A673 (cell line): ENCODE measurements around the gene MACROD1. TPM values are rescaled to one million over a fixed set of nuclear protein-coding genes. Genes with fewer than 3 reads are reported as not detected.

Experiments used
- BruUV-seq: library from RNA; stranded (reverse); fragments of 400-500 nt; replicated peaks from 2 replicates; lab custom pipeline; 2021; lab: Mats Ljungman, UMichigan
- CTCF ChIA-PET: fragments of 300-600 bp; sonication (Branson Sonifier 250); formaldehyde crosslinking; loops from one replicate; lab custom pipeline; 2022; ENCODE audit warnings: antibody characterized with exemption; lab: Charles Lee
- POLR2A ChIA-PET: fragments of 300-600 bp; sonication (Branson Sonifier 250); formaldehyde crosslinking; loops from one replicate; lab custom pipeline; 2022; ENCODE audit warnings: antibody characterized with exemption; ENCODE audit not compliant: low non-redundant PET; lab: Charles Lee
- DNase-seq: peaks from one replicate; pipeline ENCODE4 v3.0.0-alpha.2; 2015; ENCODE audit warnings: low spot score
- H3K27ac ChIP-seq: fragments of 200-600 bp; sonication (generic); 2 replicates; pipeline ENCODE4 v1.5.1; 2016; ENCODE audit warnings: mixed run types, low read depth, mild to moderate bottlenecking, mixed read lengths, antibody characterized with exemption, low read length; ENCODE audit not compliant: poor library complexity, severe bottlenecking
- H3K27me3 ChIP-seq: fragments of 200-600 bp; sonication (generic); replicated peaks from 2 replicates; pipeline ENCODE4 v1.6.1; 2017; ENCODE audit warnings: mixed run types, low read depth, mild to moderate bottlenecking, mixed read lengths, antibody characterized with exemption, low read length; ENCODE audit not compliant: insufficient read depth, poor library complexity
- H3K36me3 ChIP-seq: fragments of 200-600 bp; sonication (generic); 2 replicates; pipeline ENCODE4 v1.6.1; 2016; ENCODE audit warnings: mixed run types, mild to moderate bottlenecking, mixed read lengths, antibody characterized with exemption, low read length; ENCODE audit not compliant: insufficient read depth, poor library complexity, severe bottlenecking
- H3K4me1 ChIP-seq: fragments of 200-600 bp; sonication (generic); 2 replicates; pipeline ENCODE4 v1.6.1; 2017; ENCODE audit warnings: mixed run types, mild to moderate bottlenecking, mixed read lengths, antibody characterized with exemption, low read length; ENCODE audit not compliant: insufficient read depth, poor library complexity, severe bottlenecking
- H3K4me3 ChIP-seq: fragments of 200-600 bp; sonication (generic); 2 replicates; pipeline ENCODE4 v1.5.1; 2016; ENCODE audit warnings: low read depth, mixed run types, mild to moderate bottlenecking, mixed read lengths, low read length; ENCODE audit not compliant: poor library complexity, severe bottlenecking
- H3K9me3 ChIP-seq: fragments of 200-600 bp; sonication (generic); 2 replicates; pipeline ENCODE4 v1.6.1; 2016; ENCODE audit warnings: mixed run types, low read depth, mild to moderate bottlenecking, mixed read lengths, antibody characterized with exemption, low read length; ENCODE audit not compliant: poor library complexity, severe bottlenecking
- CTCF ChIP-seq: fragments of 300-800, 200-600 bp; sonication (generic); conservative IDR thresholded peaks from 2 replicates; pipeline ENCODE4 v1.5.1; 2017; ENCODE audit warnings: low read depth, mild to moderate bottlenecking, antibody characterized with exemption, low read length, moderate library complexity, mixed read lengths
- EZH2 ChIP-seq: fragments of 200-600 bp; sonication (generic); IDR thresholded peaks from 2 replicates; pipeline ENCODE4 v1.6.1; 2017; ENCODE audit warnings: borderline replicate concordance, low read depth, mild to moderate bottlenecking, mixed read lengths, antibody characterized with exemption, low read length; ENCODE audit not compliant: poor library complexity, severe bottlenecking
- intact Hi-C: fragments of 100-400 bp; cut with micrococcal nuclease; formaldehyde crosslinking; loops from one replicate; pipeline ENCODE4 v1.10.0; 2022; ENCODE audit not compliant: unreplicated experiment
- total RNA-seq: library from RNA; stranded (reverse); gene quantifications from 2 replicates; pipeline ENCODE4 v1.2.3, GENCODE V29; 2021

Gene MACROD1
- total RNA-seq, 1 experiment from 2014 or later: 28.7 TPM

DNA sequence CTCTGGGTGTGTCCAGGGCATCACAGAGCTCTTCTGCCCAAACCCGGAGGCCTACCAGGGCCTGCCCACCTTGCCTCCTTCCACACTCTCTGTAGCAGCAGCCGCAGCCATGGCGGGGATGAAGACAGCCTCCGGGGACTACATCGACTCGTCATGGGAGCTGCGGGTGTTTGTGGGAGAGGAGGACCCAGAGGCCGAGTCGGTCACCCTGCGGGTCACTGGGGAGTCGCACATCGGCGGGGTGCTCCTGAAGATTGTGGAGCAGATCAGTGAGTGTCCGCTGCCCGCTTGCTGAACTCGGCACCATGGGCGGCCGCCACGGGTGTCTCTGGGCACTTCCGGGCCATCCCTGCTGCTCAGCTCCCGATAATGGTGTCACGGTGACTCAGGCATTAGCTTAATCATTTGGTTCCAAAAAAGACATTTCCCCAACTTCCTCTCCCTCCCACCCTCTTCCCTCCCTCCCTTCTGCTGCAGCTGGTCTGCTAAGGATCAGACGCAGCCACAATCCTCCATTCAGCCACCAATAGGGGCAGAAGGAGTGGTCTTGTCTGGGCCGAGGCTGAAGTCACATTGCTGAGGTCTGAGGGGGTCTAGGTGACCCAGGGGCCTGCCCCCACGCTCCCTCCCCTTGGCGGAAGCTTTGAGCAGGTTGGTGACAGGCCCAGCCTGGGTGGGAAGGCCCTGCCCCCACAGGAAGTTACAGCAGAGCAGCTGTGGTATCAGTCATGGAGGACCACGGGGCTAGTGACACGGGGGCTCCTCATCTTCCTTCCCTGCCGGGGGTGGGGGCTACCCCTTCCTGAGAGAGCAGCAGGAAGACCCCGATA lies 41.6 kb upstream of the MACROD1 start:
- peak overlapping the region; percentile 93 for H3K27ac ChIP-seq
- POLR2A ChIA-PET: interaction anchor here (0.6 to 1.8 kb wide), 2 partner anchors 22 to 89 kb away, joined by 4 to 5 read pairs; partner anchors contain the start of gene STIP1

DNA sequence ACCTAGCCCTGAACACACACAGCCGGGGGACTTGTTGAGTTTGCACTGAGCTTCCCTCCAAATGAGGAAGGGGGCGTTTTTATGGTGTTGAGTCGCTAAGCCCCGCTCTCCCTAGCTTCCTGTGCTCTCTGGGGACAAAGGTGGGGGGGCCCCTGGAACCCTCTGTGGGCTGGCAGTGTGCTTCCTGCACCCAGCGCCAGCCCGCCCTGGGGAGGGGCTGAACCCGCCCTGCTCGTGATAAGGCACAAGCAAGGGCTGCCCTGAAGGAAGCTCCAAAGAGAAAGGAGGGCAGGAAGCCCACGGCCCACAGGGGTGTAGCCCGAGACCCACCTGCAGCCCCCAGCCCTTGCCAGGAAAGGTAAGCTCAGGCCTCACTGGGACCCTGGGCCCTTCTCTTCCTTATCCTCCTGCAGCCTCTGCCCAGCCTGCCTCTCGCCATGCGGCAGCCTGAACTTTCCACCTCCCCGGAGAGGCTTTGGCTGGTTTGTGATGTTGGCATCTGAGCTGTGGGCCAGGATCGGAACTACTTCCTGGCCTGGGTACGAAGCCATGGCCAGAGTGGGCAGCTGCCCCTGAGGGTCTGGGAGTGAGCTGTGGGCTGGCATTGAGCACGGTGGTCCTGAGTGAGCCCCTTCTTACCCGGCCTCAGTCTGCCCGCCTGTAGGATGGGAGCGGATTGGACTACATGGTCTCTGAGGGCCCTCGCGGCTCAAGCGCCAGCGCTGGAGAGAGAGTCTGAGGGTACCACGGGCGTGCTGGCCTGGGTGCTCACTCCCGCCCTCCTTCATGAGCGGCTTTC lies 40.7 kb upstream of the MACROD1 start, which contains the start of gene FERMT3:
TSS of gene FERMT3 (plus strand) at position 265 of the 799 bp plus-strand sequence. CDS start 644 bp downstream, outside the sequence.
- ChIA-PET CTCF (interaction anchor here (0.5 to 4.6 kb wide), 8 partner anchors 19 to 243 kb away, joined by 3 to 33 read pairs (median 5); partner anchors contain the start of genes CATSPERZ, ESRRA, NUDT22 and TRPT1), POLR2A (interaction anchor here (1.8 to 2.4 kb wide), 2 partner anchors 21 kb away, joined by 5 to 6 read pairs; partner anchors contain the start of gene STIP1)
- peaks cover 63% of the 10 kb centered on the region for H3K4me1 ChIP-seq
- DNase-seq: peak; percentile 87
- H3K27ac ChIP-seq: peak within 1 kb of the TSS; percentile 93
- H3K27me3 ChIP-seq: no peaks in the 10 kb centered on the region
- peaks cover 42% of the 10 kb centered on the region for H3K36me3 ChIP-seq
- BruUV-seq: TSS peak; percentile 77
- no peaks in the 10 kb centered on the region for H3K9me3 ChIP-seq
- TF ChIP-seq CTCF (0 out of 2 replicates have a peak, but pooled peaks have one; percentile 23), EZH2 (no peak)
- H3K4me3 ChIP-seq: peak within 1 kb of the TSS; percentile 40
- intact Hi-C loops: loop anchor here (5.0 kb wide), 1 partner anchor 41 kb away; the partner anchor contains the start of gene PPP1R14B

More for the DNA sequence above, 41.6 kb upstream of the MACROD1 start:
- intact Hi-C loops: loop anchor here (5.0 kb wide), 1 partner anchor 40 kb away; the partner anchor contains the start of gene PPP1R14B
- Histone ChIP-seq H3K4me1 (peaks cover 63% of the 10 kb centered on the region), H3K36me3 (peaks cover 37% of the 10 kb centered on the region), H3K27me3 (no peaks in the 10 kb centered on the region), H3K4me3 (peak overlapping the region; percentile 40), H3K9me3 (no peaks in the 10 kb centered on the region)
- DNase-seq: peak; percentile 98
- no peak for TF ChIP-seq CTCF
- no TSS peak for BruUV-seq
- CTCF ChIA-PET: interaction anchor here (0.5 to 4.6 kb wide), 8 partner anchors 20 to 242 kb away, joined by 3 to 33 read pairs (median 5); partner anchors contain the start of genes CATSPERZ, DNAJC4 and ESRRA
